Neural cell (in vitro differentiated cells): ENCODE measurements around the gene FOSL2.

ENCODE experiments used
- EP300 ChIP-seq: fragments of 450-650 bp; conservative IDR thresholded peaks from 2 replicates; pipeline ENCODE4 v1.6.1; 2014; ENCODE audit warnings: antibody characterized with exemption, mild to moderate bottlenecking, moderate library complexity; ENCODE audit not compliant: poor library complexity, severe bottlenecking
- EZH2 ChIP-seq: fragments of 200-600, 300-800 bp; shearing (Covaris generic), sonication (generic); IDR thresholded peaks from 2 replicates; pipeline ENCODE4 v1.6.1; 2014; ENCODE audit warnings: antibody characterized with exemption, low read length, borderline replicate concordance, mild to moderate bottlenecking; ENCODE audit not compliant: insufficient read depth, poor library complexity, severe bottlenecking
- MXI1 ChIP-seq: fragments of 450-650 bp; conservative IDR thresholded peaks from 2 replicates; pipeline ENCODE4 v1.6.1; 2014; ENCODE audit warnings: antibody characterized with exemption, mild to moderate bottlenecking; ENCODE audit not compliant: poor library complexity, severe bottlenecking
- POLR2AphosphoS5 ChIP-seq: IDR thresholded peaks from 2 replicates; pipeline ENCODE4 v1.6.1; 2012
- RAD21 ChIP-seq: fragments of 450-650 bp; conservative IDR thresholded peaks from 2 replicates; pipeline ENCODE4 v1.6.1; 2014; ENCODE audit warnings: antibody characterized with exemption, mild to moderate bottlenecking, moderate library complexity
- SMC3 ChIP-seq: fragments of 450-650 bp; conservative IDR thresholded peaks from 2 replicates; pipeline ENCODE4 v1.6.1; 2014; ENCODE audit warnings: antibody characterized with exemption, mild to moderate bottlenecking, moderate library complexity; ENCODE audit not compliant: poor library complexity
- TAF1 ChIP-seq: IDR thresholded peaks from 2 replicates; pipeline ENCODE4 v1.6.1; 2012; ENCODE audit warnings: low read depth
- TF ChIP-seq, protein P1 (sequence below): fragments of 450-650 bp; IDR thresholded peaks from 2 replicates; pipeline ENCODE4 v1.5.1; 2014; ENCODE audit warnings: antibody characterized with exemption, mild to moderate bottlenecking, moderate library complexity; ENCODE audit not compliant: poor library complexity, severe bottlenecking
- TF ChIP-seq, protein P2 (sequence below): IDR thresholded peaks from 2 replicates; pipeline ENCODE4 v1.6.1; 2012; ENCODE audit warnings: borderline replicate concordance

GRCh38 chr2:28377984-28378678 is 14.5 kb upstream of the FOSL2 start:
- TF ChIP-seq MXI1 = no peak
- no peak for TF ChIP-seq POLR2AphosphoS5
- TF ChIP-seq, protein P1, sequence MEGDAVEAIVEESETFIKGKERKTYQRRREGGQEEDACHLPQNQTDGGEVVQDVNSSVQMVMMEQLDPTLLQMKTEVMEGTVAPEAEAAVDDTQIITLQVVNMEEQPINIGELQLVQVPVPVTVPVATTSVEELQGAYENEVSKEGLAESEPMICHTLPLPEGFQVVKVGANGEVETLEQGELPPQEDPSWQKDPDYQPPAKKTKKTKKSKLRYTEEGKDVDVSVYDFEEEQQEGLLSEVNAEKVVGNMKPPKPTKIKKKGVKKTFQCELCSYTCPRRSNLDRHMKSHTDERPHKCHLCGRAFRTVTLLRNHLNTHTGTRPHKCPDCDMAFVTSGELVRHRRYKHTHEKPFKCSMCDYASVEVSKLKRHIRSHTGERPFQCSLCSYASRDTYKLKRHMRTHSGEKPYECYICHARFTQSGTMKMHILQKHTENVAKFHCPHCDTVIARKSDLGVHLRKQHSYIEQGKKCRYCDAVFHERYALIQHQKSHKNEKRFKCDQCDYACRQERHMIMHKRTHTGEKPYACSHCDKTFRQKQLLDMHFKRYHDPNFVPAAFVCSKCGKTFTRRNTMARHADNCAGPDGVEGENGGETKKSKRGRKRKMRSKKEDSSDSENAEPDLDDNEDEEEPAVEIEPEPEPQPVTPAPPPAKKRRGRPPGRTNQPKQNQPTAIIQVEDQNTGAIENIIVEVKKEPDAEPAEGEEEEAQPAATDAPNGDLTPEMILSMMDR = no peak
- TF ChIP-seq EZH2 = no peak
- TF ChIP-seq, protein P2, sequence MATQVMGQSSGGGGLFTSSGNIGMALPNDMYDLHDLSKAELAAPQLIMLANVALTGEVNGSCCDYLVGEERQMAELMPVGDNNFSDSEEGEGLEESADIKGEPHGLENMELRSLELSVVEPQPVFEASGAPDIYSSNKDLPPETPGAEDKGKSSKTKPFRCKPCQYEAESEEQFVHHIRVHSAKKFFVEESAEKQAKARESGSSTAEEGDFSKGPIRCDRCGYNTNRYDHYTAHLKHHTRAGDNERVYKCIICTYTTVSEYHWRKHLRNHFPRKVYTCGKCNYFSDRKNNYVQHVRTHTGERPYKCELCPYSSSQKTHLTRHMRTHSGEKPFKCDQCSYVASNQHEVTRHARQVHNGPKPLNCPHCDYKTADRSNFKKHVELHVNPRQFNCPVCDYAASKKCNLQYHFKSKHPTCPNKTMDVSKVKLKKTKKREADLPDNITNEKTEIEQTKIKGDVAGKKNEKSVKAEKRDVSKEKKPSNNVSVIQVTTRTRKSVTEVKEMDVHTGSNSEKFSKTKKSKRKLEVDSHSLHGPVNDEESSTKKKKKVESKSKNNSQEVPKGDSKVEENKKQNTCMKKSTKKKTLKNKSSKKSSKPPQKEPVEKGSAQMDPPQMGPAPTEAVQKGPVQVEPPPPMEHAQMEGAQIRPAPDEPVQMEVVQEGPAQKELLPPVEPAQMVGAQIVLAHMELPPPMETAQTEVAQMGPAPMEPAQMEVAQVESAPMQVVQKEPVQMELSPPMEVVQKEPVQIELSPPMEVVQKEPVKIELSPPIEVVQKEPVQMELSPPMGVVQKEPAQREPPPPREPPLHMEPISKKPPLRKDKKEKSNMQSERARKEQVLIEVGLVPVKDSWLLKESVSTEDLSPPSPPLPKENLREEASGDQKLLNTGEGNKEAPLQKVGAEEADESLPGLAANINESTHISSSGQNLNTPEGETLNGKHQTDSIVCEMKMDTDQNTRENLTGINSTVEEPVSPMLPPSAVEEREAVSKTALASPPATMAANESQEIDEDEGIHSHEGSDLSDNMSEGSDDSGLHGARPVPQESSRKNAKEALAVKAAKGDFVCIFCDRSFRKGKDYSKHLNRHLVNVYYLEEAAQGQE = no peak
- no peak for TF ChIP-seq EP300
- TF ChIP-seq TAF1 = no peak
- no peak for TF ChIP-seq RAD21
- no peak for TF ChIP-seq SMC3
